ENCODE measurements around the gene CPNE5. TPM values are rescaled to one million over a fixed set of nuclear protein-coding genes. Genes with fewer than 3 reads are reported as not detected.

CPNE5 gene
- polyA plus RNA-seq, 2 of the 4 experiments (the other 2 are of a cell fraction) = 0.03 to 0.13 TPM

- no peak overlapping the region for H3K27ac ChIP-seq
- no peak overlapping the region for H3K4me2 ChIP-seq
- WGBS (ENCODE audit: missing lambda C conversion rate) = 84% methylated on average over 3 of the region's 3 CpGs
- FAIRE-seq (no peak), ATAC-seq (no peak), DNase-seq (ENCODE audit: low read depth in 1 of 2, low spot score in 1 of 2) (no peak)
- no peaks in the 10 kb centered on the region for H3K4me1 ChIP-seq
- H3K4me3 ChIP-seq = no peak overlapping the region
- TF ChIP-seq GATA3 (IDR thresholded peaks at IDR 0.05; ENCODE audit: borderline replicate concordance) (no peak), MAFK (IDR thresholded peaks at IDR 0.05; ENCODE audit: partially characterized antibody) (no peak), BHLHE40 (IDR thresholded peaks at IDR 0.05; ENCODE audit: low read depth, low read length) (no peak), RARB (CRISPR knock-in tag; IDR thresholded peaks at IDR 0.05) (no peak)
- TF ChIP-seq, protein P1, sequence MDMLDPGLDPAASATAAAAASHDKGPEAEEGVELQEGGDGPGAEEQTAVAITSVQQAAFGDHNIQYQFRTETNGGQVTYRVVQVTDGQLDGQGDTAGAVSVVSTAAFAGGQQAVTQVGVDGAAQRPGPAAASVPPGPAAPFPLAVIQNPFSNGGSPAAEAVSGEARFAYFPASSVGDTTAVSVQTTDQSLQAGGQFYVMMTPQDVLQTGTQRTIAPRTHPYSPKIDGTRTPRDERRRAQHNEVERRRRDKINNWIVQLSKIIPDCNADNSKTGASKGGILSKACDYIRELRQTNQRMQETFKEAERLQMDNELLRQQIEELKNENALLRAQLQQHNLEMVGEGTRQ (IDR thresholded peaks at IDR 0.05) = no peak
- POLR2A ChIA-PET = no interaction called here
- CTCF ChIA-PET = interaction anchor here (0.8 to 1.3 kb wide), 3 partner anchors 11 to 441 kb away, joined by 3 to 5 read pairs (median 3); no protein-coding TSS in a partner anchor
- no peaks in the 10 kb centered on the region for H3K9me3 ChIP-seq
Observed at GRCh38 chr6:36692220-36692619, 147.0 kb downstream of the CPNE5 start.

DNA sequence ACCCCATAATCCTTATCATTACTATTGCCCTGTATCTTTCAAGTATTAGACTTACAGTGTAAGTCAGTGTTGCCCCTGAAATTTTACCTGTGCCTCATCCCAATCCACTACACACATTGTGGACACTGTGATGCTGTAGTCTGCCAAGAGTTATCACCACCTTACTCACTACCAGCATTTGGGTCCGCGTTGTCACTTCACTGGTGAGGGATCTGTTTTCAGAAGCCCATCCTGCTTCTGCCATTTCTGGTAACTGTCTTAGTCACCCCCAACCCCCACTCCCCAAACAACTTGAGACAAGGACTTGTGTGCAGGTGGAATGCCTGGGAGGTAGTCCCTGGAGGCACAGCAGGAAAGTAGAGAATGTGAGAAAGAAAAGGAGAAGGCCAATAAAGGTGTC, 147.6 kb downstream of the CPNE5 start:
- H3K27ac ChIP-seq = no peak overlapping the region
- FAIRE-seq (no peak), DNase-seq (ENCODE audit: low read depth in 1 of 2, low spot score in 1 of 2) (no peak), ATAC-seq (no peak; a peak in 1 of 6 replicates)
- ChIA-PET POLR2A (no interaction called here), CTCF (interaction anchor here (1.1 to 2.5 kb wide), 3 partner anchors 9 to 440 kb away, joined by 3 to 14 read pairs (median 4); no protein-coding TSS in a partner anchor)
- no peaks in the 10 kb centered on the region for H3K4me1 ChIP-seq
- H3K4me3 ChIP-seq = no peak overlapping the region
- TF ChIP-seq FOXS1 (CRISPR knock-in tag; IDR thresholded peaks at IDR 0.05) (no peak), NR3C1 (IDR thresholded peaks at IDR 0.05) (no peak), CHD2 (IDR thresholded peaks at IDR 0.05; ENCODE audit: low read length, partially characterized antibody) (no peak), HOXB13 (CRISPR knock-in tag; IDR thresholded peaks at IDR 0.05; ENCODE audit: low read depth) (no peak), CTCF (IDR thresholded peaks at IDR 0.05) (no peak), HOXA7 (CRISPR knock-in tag; IDR thresholded peaks at IDR 0.05) (no peak), EHF (CRISPR knock-in tag; IDR thresholded peaks at IDR 0.05) (no peak), MAFK (IDR thresholded peaks at IDR 0.05; ENCODE audit: partially characterized antibody) (no peak), ZC3H11A (IDR thresholded peaks at IDR 0.05) (no peak), FOSB (CRISPR knock-in tag; IDR thresholded peaks at IDR 0.05) (no peak)
- TF ChIP-seq, protein P2, sequence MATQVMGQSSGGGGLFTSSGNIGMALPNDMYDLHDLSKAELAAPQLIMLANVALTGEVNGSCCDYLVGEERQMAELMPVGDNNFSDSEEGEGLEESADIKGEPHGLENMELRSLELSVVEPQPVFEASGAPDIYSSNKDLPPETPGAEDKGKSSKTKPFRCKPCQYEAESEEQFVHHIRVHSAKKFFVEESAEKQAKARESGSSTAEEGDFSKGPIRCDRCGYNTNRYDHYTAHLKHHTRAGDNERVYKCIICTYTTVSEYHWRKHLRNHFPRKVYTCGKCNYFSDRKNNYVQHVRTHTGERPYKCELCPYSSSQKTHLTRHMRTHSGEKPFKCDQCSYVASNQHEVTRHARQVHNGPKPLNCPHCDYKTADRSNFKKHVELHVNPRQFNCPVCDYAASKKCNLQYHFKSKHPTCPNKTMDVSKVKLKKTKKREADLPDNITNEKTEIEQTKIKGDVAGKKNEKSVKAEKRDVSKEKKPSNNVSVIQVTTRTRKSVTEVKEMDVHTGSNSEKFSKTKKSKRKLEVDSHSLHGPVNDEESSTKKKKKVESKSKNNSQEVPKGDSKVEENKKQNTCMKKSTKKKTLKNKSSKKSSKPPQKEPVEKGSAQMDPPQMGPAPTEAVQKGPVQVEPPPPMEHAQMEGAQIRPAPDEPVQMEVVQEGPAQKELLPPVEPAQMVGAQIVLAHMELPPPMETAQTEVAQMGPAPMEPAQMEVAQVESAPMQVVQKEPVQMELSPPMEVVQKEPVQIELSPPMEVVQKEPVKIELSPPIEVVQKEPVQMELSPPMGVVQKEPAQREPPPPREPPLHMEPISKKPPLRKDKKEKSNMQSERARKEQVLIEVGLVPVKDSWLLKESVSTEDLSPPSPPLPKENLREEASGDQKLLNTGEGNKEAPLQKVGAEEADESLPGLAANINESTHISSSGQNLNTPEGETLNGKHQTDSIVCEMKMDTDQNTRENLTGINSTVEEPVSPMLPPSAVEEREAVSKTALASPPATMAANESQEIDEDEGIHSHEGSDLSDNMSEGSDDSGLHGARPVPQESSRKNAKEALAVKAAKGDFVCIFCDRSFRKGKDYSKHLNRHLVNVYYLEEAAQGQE (IDR thresholded peaks at IDR 0.05) = no peak
- TF ChIP-seq, protein P3, sequence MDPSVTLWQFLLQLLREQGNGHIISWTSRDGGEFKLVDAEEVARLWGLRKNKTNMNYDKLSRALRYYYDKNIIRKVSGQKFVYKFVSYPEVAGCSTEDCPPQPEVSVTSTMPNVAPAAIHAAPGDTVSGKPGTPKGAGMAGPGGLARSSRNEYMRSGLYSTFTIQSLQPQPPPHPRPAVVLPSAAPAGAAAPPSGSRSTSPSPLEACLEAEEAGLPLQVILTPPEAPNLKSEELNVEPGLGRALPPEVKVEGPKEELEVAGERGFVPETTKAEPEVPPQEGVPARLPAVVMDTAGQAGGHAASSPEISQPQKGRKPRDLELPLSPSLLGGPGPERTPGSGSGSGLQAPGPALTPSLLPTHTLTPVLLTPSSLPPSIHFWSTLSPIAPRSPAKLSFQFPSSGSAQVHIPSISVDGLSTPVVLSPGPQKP (IDR thresholded peaks at IDR 0.05; ENCODE audit: low read depth, low read length) = no peak
- TF ChIP-seq, protein P4, sequence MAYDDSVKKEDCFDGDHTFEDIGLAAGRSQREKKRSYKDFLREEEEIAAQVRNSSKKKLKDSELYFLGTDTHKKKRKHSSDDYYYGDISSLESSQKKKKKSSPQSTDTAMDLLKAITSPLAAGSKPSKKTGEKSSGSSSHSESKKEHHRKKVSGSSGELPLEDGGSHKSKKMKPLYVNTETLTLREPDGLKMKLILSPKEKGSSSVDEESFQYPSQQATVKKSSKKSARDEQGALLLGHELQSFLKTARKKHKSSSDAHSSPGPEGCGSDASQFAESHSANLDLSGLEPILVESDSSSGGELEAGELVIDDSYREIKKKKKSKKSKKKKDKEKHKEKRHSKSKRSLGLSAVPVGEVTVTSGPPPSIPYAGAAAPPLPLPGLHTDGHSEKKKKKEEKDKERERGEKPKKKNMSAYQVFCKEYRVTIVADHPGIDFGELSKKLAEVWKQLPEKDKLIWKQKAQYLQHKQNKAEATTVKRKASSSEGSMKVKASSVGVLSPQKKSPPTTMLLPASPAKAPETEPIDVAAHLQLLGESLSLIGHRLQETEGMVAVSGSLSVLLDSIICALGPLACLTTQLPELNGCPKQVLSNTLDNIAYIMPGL (CRISPR knock-in tag; IDR thresholded peaks at IDR 0.05; ENCODE audit: borderline replicate concordance) = no peak
- H3K9me3 ChIP-seq = no peaks in the 10 kb centered on the region
- H3K4me2 ChIP-seq = no peak overlapping the region
- WGBS (ENCODE audit: missing lambda C conversion rate) = 100% methylated on average over 2 of the region's 2 CpGs
